Fibroblast of lung (primary cell): ENCODE results near the gene CHD6.

Experiments
- CTCF ChIP-seq, 2 donors: IDR thresholded peaks in 1 of 2; conservative IDR thresholded peaks in 1 of 2; 1 replicate in 1 of 2; 2 replicates in 1 of 2; pipeline ENCODE4 v1.5.1; 2011 to 2012; ENCODE audit warnings: low read length in 2 of 2, control low read depth in 1 of 2, inconsistent platforms in 1 of 2, low read depth in 1 of 2, mild to moderate bottlenecking in 1 of 2
- EZH2 ChIP-seq: IDR thresholded peaks from 2 replicates; pipeline ENCODE4 v1.5.1; 2012; ENCODE audit warnings: low read length, control low read depth, mild to moderate bottlenecking; ENCODE audit errors: missing control alignments

GRCh38 chr20:41507851-41508250, 110.3 kb downstream of the CHD6 start:
- TF ChIP-seq CTCF (conservative IDR thresholded peaks at IDR 0.05 in 1 of 2, IDR thresholded peaks at IDR 0.05 in 1 of 2; ENCODE audit: low read depth in 1 of 2, low read length in 2 of 2) = no peak
- TF ChIP-seq EZH2 = no peak
